ENCODE results near the gene GLCCI1.

The GLCCI1 gene

DNA sequence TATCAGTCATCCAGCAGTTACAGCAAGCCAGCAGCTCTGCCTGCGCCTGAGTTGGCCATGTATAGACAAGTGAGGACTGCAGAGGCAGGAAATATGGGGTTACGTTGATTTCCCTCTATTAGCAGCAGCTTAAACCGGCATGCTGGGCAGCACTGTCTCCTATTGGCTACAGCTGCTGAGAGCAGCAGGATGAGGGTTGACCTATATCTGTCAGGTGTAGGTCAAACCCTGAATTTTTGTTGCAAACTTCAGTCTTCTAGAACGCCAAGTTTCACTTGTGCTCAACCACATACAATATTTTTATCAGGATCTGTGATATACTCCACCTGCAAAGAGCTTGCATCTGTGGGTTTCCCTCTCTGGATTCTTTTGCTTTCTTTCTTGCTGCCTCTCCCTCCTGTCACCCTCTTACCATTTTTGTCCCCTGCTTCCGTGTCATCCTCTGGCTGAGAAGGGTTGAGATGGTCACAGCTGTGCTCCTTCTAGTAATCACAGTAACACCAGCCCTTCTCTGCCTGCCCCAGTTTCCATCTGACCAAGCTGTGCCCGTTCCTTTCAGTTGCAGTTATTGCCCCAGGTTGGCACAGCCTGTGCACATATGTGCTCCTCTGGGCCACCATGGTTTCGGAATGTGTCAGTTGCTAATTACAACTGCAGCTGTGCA, 23.8 kb upstream of the GLCCI1 start:
- Histone ChIP-seq H3K4me3 (ENCODE audit: insufficient read length, low read depth) (no peak overlapping the region), H3K4me1 (ENCODE audit: insufficient read depth, insufficient read length) (no peaks in the 10 kb centered on the region)

DNA sequence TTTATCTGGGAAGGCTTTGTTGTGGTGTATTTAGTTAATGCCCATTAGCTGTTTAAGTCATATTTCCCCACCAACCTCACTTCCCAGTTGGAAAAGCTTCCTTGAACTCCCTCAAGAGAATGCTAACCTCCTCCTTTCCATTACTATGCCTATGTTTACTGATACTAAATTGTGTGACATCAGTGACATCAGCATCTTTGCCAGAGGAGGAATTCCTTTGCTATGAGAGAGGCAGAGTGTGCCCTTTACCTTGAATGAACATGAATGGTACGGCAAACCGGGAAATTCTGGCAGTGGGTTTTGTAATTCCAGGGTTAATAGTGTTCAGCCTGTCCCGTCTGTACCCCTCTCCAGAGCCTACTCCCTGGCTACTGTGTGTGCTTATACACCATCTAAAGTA, 22.1 kb upstream of the GLCCI1 start:
- Histone ChIP-seq H3K9me3 (ENCODE audit: insufficient read depth, low read length) (no peaks in the 10 kb centered on the region), H3K4me3 (ENCODE audit: insufficient read length, low read depth) (no peak overlapping the region), H3K36me3 (ENCODE audit: insufficient read depth, insufficient read length, low read length) (no peaks in the 10 kb centered on the region), H3K27me3 (ENCODE audit: insufficient read depth, insufficient read length) (no peaks in the 10 kb centered on the region), H3K9ac (ENCODE audit: insufficient read length, low read depth) (no peak overlapping the region), H3K4me1 (ENCODE audit: insufficient read depth, insufficient read length) (no peaks in the 10 kb centered on the region)
- TF ChIP-seq ZNF274 (IDR thresholded peaks at IDR 0.05; ENCODE audit: low read depth, low read length): no peak
- no peak for TF ChIP-seq YY1 (IDR thresholded peaks at IDR 0.05; ENCODE audit: insufficient read depth, insufficient read length)
- no peak for TF ChIP-seq SUZ12 (IDR thresholded peaks at IDR 0.05; ENCODE audit: extremely low read depth, insufficient read depth, insufficient read length)
- no peak for DNase-seq (ENCODE audit: low read depth, low spot score)

More for the DNA sequence above, 23.8 kb upstream of the GLCCI1 start:
- no peak for DNase-seq (ENCODE audit: low read depth, low spot score)
- no peaks in the 10 kb centered on the region for H3K27me3 ChIP-seq (ENCODE audit: insufficient read depth, insufficient read length)
- TF ChIP-seq SUZ12 (IDR thresholded peaks at IDR 0.05; ENCODE audit: extremely low read depth, insufficient read depth, insufficient read length): no peak
- no peak for TF ChIP-seq ZNF274 (IDR thresholded peaks at IDR 0.05; ENCODE audit: low read depth, low read length)
- TF ChIP-seq YY1 (IDR thresholded peaks at IDR 0.05; ENCODE audit: insufficient read depth, insufficient read length): no peak
- H3K36me3 ChIP-seq (ENCODE audit: insufficient read depth, insufficient read length, low read length): no peaks in the 10 kb centered on the region
- H3K9ac ChIP-seq (ENCODE audit: insufficient read length, low read depth): no peak overlapping the region
- no peaks in the 10 kb centered on the region for H3K9me3 ChIP-seq (ENCODE audit: insufficient read depth, low read length)

DNA sequence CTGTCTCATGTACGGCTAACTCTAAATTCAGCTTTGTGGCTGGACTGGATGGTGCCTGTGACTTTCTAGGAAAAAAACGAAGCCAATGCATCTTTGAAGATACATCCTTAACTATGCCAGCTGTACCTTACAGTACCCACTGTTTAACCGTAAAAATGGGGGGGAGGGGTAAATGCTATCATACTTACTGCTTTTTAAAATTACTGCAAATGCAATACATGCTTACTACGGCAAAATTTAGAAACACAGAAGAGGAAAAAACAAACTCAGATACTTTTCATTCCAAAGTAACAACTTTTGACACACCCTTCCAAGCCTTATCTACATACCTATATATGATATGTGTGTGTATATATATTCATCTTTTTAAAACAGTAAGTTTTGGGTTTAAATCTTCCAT, 20.4 kb upstream of the GLCCI1 start:
- Histone ChIP-seq H3K36me3 (ENCODE audit: insufficient read depth, insufficient read length, low read length) (no peaks in the 10 kb centered on the region), H3K4me3 (ENCODE audit: insufficient read length, low read depth) (no peak overlapping the region), H3K9me3 (ENCODE audit: insufficient read depth, low read length) (no peaks in the 10 kb centered on the region), H3K4me1 (ENCODE audit: insufficient read depth, insufficient read length) (no peaks in the 10 kb centered on the region), H3K27me3 (ENCODE audit: insufficient read depth, insufficient read length) (no peaks in the 10 kb centered on the region), H3K9ac (ENCODE audit: insufficient read length, low read depth) (no peak overlapping the region)
- no peak for DNase-seq (ENCODE audit: low read depth, low spot score)
- TF ChIP-seq SUZ12 (IDR thresholded peaks at IDR 0.05; ENCODE audit: extremely low read depth, insufficient read depth, insufficient read length) (no peak), ZNF274 (IDR thresholded peaks at IDR 0.05; ENCODE audit: low read depth, low read length) (no peak), YY1 (IDR thresholded peaks at IDR 0.05; ENCODE audit: insufficient read depth, insufficient read length) (no peak)

DNA sequence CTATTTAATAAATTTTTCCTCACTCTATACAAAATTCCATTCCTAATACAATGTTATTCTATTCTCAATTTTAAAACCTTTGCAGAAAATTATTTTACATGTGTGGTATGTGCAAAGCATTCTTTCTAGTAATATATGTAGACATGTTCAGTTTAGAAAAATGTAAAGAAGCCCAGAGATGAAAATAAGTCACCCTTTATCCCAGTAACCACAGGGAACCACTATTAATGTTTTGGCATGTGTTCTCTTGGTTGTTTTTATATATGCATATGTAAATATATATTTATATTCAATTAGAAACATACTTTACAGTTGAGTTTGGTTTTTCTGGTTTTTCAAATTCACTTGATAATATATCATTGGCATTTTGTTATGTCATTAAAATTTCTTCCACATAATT, 14.8 kb upstream of the GLCCI1 start:
- no peak for TF ChIP-seq ZNF274 (IDR thresholded peaks at IDR 0.05; ENCODE audit: low read depth, low read length)
- no peak for TF ChIP-seq SUZ12 (IDR thresholded peaks at IDR 0.05; ENCODE audit: extremely low read depth, insufficient read depth, insufficient read length)
- TF ChIP-seq YY1 (IDR thresholded peaks at IDR 0.05; ENCODE audit: insufficient read depth, insufficient read length): no peak
- DNase-seq (ENCODE audit: low read depth, low spot score): no peak
- H3K4me1 ChIP-seq (ENCODE audit: insufficient read depth, insufficient read length): no peaks in the 10 kb centered on the region
- H3K4me3 ChIP-seq (ENCODE audit: insufficient read length, low read depth): no peak overlapping the region
- no peaks in the 10 kb centered on the region for H3K27me3 ChIP-seq (ENCODE audit: insufficient read depth, insufficient read length)
- H3K9me3 ChIP-seq (ENCODE audit: insufficient read depth, low read length): no peaks in the 10 kb centered on the region
- no peak overlapping the region for H3K9ac ChIP-seq (ENCODE audit: insufficient read length, low read depth)
- H3K36me3 ChIP-seq (ENCODE audit: insufficient read depth, insufficient read length, low read length): no peaks in the 10 kb centered on the region

DNA sequence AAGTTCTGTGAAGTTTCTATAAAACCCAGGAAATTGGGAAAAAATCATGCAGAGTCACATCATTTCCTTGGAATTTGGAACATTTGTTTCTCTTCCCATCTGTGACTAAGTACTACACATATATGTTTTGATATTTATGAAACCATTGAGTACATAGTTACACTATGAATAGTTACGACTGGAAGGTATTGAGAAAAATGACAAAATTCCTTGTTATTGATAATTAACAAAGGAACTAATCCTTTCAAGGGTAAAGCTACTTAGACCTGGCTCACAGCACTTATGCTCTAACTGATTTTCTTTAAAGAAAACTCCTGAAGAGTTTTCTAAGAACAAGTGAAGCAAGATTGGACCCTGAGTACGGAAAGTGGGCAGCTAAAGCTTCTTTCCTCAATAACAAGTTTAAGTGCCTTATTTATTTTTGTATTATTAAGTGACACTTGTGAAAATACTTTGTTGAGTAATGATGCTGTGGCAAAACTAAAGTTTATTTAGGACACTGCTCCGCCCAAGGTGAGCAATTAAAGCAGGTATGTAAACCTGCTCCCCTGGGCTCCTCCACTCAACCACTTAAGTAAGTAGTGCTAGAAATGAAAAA, 12.0 kb upstream of the GLCCI1 start:
- H3K9me3 ChIP-seq (ENCODE audit: insufficient read depth, low read length): no peaks in the 10 kb centered on the region
- H3K4me1 ChIP-seq (ENCODE audit: insufficient read depth, insufficient read length): no peaks in the 10 kb centered on the region
- TF ChIP-seq SUZ12 (IDR thresholded peaks at IDR 0.05; ENCODE audit: extremely low read depth, insufficient read depth, insufficient read length): no peak
- TF ChIP-seq YY1 (IDR thresholded peaks at IDR 0.05; ENCODE audit: insufficient read depth, insufficient read length): no peak
- TF ChIP-seq ZNF274 (IDR thresholded peaks at IDR 0.05; ENCODE audit: low read depth, low read length): no peak
- no peaks in the 10 kb centered on the region for H3K27me3 ChIP-seq (ENCODE audit: insufficient read depth, insufficient read length)
- no peak for DNase-seq (ENCODE audit: low read depth, low spot score)
- no peak overlapping the region for H3K9ac ChIP-seq (ENCODE audit: insufficient read length, low read depth)
- H3K36me3 ChIP-seq (ENCODE audit: insufficient read depth, insufficient read length, low read length): no peaks in the 10 kb centered on the region
- H3K4me3 ChIP-seq (ENCODE audit: insufficient read length, low read depth): no peak overlapping the region

DNA sequence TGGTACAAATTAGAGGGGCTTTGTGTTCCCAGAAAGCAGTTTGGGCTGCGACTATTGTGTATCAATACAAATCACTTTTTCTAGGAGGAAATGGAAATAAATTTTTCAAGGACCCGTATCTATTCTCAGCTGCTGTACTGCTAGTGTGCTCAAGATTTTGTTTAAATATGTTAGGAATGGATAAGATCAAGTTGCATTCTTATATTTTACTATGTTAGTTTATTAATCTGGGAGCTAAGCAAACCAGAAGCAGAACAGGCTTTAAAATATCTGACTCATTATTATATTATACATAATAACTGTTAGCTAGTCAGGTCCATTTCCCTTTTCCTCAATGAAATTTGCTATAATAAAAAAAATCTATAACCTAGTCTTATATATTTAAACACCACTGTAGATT, 11.1 kb upstream of the GLCCI1 start:
- Histone ChIP-seq H3K27me3 (ENCODE audit: insufficient read depth, insufficient read length) (no peaks in the 10 kb centered on the region), H3K9me3 (ENCODE audit: insufficient read depth, low read length) (no peaks in the 10 kb centered on the region), H3K9ac (ENCODE audit: insufficient read length, low read depth) (no peak overlapping the region), H3K4me3 (ENCODE audit: insufficient read length, low read depth) (no peak overlapping the region), H3K4me1 (ENCODE audit: insufficient read depth, insufficient read length) (no peaks in the 10 kb centered on the region), H3K36me3 (ENCODE audit: insufficient read depth, insufficient read length, low read length) (no peaks in the 10 kb centered on the region)
- TF ChIP-seq YY1 (IDR thresholded peaks at IDR 0.05; ENCODE audit: insufficient read depth, insufficient read length) (no peak), ZNF274 (IDR thresholded peaks at IDR 0.05; ENCODE audit: low read depth, low read length) (no peak), SUZ12 (IDR thresholded peaks at IDR 0.05; ENCODE audit: extremely low read depth, insufficient read depth, insufficient read length) (no peak)
- DNase-seq (ENCODE audit: low read depth, low spot score): no peak

DNA sequence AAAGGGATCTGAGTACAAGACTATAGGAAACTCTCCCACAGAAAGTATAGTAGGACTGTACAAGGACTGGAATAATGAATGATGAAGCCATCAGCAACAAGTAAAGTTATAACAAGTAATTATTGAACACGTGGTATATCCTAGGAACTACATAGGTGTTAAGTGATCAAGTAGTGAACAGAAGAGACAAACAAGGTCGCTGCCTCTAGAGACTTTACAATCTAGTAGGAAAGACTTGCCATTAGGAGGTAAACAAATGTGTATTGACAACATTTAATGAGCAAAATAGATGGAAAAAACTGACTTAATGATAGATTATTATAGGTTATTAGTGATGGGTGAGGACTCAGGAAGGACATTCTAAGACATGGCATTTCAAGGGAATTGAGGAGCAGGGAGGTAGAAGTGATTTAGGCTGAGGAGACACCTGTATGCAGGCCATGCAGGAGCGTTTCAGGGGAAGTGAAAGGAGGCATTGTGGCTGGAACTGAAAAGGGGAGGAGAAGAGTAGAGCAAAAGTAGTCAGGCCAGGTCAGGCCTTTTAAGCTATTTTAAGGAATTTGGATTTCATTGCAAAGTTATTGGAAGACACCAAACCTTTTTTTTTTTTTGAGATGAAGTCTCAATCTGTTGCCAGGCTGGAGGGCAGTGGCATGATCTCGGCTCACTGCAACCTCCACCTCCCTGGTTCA, 8.5 kb upstream of the GLCCI1 start:
- Histone ChIP-seq H3K9ac (ENCODE audit: insufficient read length, low read depth) (no peak overlapping the region), H3K9me3 (ENCODE audit: insufficient read depth, low read length) (no peaks in the 10 kb centered on the region), H3K27me3 (ENCODE audit: insufficient read depth, insufficient read length) (no peaks in the 10 kb centered on the region), H3K4me1 (ENCODE audit: insufficient read depth, insufficient read length) (no peaks in the 10 kb centered on the region), H3K4me3 (ENCODE audit: insufficient read length, low read depth) (no peak overlapping the region), H3K36me3 (ENCODE audit: insufficient read depth, insufficient read length, low read length) (no peaks in the 10 kb centered on the region)
- TF ChIP-seq YY1 (IDR thresholded peaks at IDR 0.05; ENCODE audit: insufficient read depth, insufficient read length): no peak
- no peak for TF ChIP-seq ZNF274 (IDR thresholded peaks at IDR 0.05; ENCODE audit: low read depth, low read length)
- TF ChIP-seq SUZ12 (IDR thresholded peaks at IDR 0.05; ENCODE audit: extremely low read depth, insufficient read depth, insufficient read length): no peak
- DNase-seq (ENCODE audit: low read depth, low spot score): no peak

All from NT2/D1 (cell line).